IMR-90 (cell line): Measurements from ENCODE around the gene CCR9. TPM values are rescaled to one million over a fixed set of nuclear protein-coding genes. Genes with fewer than 3 reads are reported as not detected.

Source experiments
- microRNA-seq, 2 experiments: library from miRNA; stranded (forward) in 1 of 2; unstranded in 1 of 2; fragments of 10-50 nt in 1 of 2; fragments of <30 nt in 1 of 2; gene quantifications in 1 of 2; microRNA quantifications in 1 of 2; one replicate each; pipeline versions ENCODE3 to v1.1.0; 2013 to 2020; ENCODE audit not compliant: insufficient read depth in 1 of 2, insufficient read length in 1 of 2, unreplicated experiment in 1 of 2
- polyA plus RNA-seq, 3 experiments: library from polyadenylated mRNA; depleted of rRNA; stranded (reverse); fragments of >200 nt; gene quantifications; 2 replicates each; pipeline ENCODE4 v1.2.3, GENCODE V29; 2012; ENCODE audit warnings: low replicate concordance in 1 of 3
- small RNA-seq, 5 experiments: library from RNA; depleted of rRNA; stranded (forward); fragments of <200 nt; gene quantifications; one replicate each; pipeline ENCODE3, GENCODE V24; 2012
- total RNA-seq: library from RNA; depleted of rRNA; stranded (reverse); fragments of >200 nt; gene quantifications from 2 replicates; pipeline ENCODE4 v1.2.3, GENCODE V29; 2012; rRNA removed

The CCR9 gene
- total and polyA plus RNA-seq, 2 of the 4 experiments (the other 2 are of a cell fraction) = not detected

Small RNA genes lying within 50 kb of the gene (microRNA-seq; reads per million reads assigned to microRNA genes)
- gene RF00019 (ENCODE audit: insufficient read depth, insufficient read length) = not detected

Small RNA genes lying within 50 kb of the gene (small RNA-seq; reads per million reads assigned to genes)
- 0 reads per million in 5 experiments for gene RF00019

Other genes with a start within 250 kb of the CCR9 start
- gene SACM1L, start 197.1 kb upstream of the CCR9 start, total RNA-seq = 40.9 and 44.2 TPM in 2 replicates
- 12.8 and 19.0 TPM in 2 replicates for gene SACM1L, start 197.1 kb upstream of the CCR9 start, polyA plus RNA-seq (2012; rRNA removed)
- not detected in 2 replicates for gene SLC6A20, start 90.0 kb upstream of the CCR9 start, total RNA-seq
- not detected in 2 replicates for gene SLC6A20, start 90.0 kb upstream of the CCR9 start, polyA plus RNA-seq (2012; rRNA removed)
- gene LZTFL1, start 44.4 kb upstream of the CCR9 start, total RNA-seq = 10.4 and 11.4 TPM in 2 replicates
- gene LZTFL1, start 44.4 kb upstream of the CCR9 start, polyA plus RNA-seq (2012; rRNA removed) = 8.3 and 10.3 TPM in 2 replicates
- gene CXCR6, start 56.9 kb downstream of the CCR9 start, total RNA-seq = under 0.01 TPM in 1 of 2 replicates, not detected in the other
- gene CXCR6, start 56.9 kb downstream of the CCR9 start, polyA plus RNA-seq (2012; rRNA removed) = not detected in 2 replicates
- 16.1 and 20.1 TPM in 2 replicates for gene FYCO1, start 109.3 kb downstream of the CCR9 start, total RNA-seq
- 12.0 and 13.7 TPM in 2 replicates for gene FYCO1, start 109.3 kb downstream of the CCR9 start, polyA plus RNA-seq (2012; rRNA removed)
- not detected in 2 replicates for gene XCR1, start 140.9 kb downstream of the CCR9 start, total RNA-seq
- gene XCR1, start 140.9 kb downstream of the CCR9 start, polyA plus RNA-seq (2012; rRNA removed) = not detected in 2 replicates